Measurements from ENCODE around the gene CD38.

- no peak for TF ChIP-seq CTCF (IDR thresholded peaks at IDR 0.05; ENCODE audit: poor library complexity)
- no peak for TF ChIP-seq EZH2 (IDR thresholded peaks at IDR 0.05; ENCODE audit: borderline replicate concordance)
- TF ChIP-seq EZH2phosphoT487 (IDR thresholded peaks at IDR 0.05; ENCODE audit: low read depth, severe bottlenecking, unreplicated experiment) = no peak
These were observed 30.9 kb downstream of the CD38 start for GRCh38 chr4:15809058-15809457.
